GM18868 (cell line): Measurements from ENCODE around the gene ZBTB42.

Source experiments
- ATAC-seq: cut with Tn5 transposase; IDR thresholded peaks from one replicate; pipeline ENCODE4 v1.9.1; 2021; ENCODE audit warnings: mild to moderate bottlenecking, moderate library complexity; ENCODE audit not compliant: unreplicated experiment

ZBTB42 gene

GRCh38 chr14:104769324-104770071, 31.4 kb upstream of the ZBTB42 start:
- ATAC-seq = no peak

DNA sequence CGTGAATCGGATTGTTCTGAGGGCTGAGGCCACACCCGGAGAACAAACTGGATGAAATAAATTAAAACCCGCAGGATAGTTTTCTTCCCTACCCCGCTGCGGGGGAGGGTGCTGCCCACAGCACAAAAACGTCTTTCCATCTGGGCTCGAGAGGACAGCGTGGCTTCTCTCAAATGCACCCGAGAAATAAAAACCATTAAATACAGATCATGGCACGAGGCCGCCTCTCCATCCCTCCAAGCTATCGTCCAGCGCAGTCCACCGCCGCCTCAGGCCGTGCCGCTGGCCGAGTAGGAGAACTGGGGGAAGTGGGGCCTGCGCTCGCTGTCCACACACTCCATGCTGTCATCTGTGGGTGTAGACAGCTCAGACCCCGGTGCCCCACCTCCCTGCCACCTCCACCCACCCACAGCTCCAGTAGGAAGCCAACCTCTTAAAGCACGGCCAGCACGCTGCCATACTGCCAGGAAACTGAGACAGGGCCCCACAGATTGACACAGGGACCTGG, 30.8 kb upstream of the ZBTB42 start:
- ATAC-seq = no peak

DNA sequence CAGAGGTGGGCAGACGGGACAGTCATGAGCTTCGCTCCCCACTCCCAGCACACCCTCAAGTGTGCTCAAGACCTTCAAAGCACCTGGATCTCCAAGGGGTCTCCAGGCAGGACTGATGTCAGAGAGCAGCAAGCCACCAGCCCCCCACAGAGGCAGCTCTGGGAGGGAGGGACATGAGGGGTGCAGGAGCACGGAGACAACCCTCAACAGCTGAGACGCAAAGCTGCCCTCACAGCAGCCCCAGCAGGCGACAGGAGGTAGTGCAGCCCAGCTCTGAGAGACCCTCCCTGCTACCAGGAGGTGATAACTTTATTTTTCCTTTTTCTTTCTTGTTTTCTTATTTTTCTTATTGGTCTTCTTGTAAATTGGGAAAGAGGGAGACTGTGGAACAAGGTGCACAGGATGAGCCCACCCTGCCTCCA, 30.0 kb upstream of the ZBTB42 start:
- ATAC-seq = no peak

DNA sequence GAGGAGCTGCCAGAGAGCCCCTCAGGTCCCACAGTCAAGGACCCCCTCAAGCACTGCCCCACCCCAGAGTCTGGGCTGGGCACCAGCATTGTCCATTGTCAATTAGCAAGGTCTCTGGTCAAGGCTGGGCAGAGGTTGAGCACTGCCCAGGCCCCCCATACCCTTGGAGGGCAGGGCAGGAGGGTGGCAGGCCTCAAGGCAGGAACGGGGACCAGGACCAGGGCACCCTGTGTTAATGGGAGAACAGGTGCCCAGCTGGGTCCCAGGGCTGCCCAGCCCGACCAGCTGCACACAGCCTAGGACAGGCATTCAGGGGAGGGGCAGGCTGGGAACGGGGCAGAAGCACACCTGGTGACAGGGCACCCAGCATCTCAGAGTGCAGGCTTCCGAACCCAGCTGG, 29.5 kb upstream of the ZBTB42 start:
- ATAC-seq = no peak

GRCh38 chr14:104771918-104772706, 28.8 kb upstream of the ZBTB42 start:
- no peak for ATAC-seq

GRCh38 chr14:104772707-104773504, 28.0 kb upstream of the ZBTB42 start:
- no peak for ATAC-seq

DNA sequence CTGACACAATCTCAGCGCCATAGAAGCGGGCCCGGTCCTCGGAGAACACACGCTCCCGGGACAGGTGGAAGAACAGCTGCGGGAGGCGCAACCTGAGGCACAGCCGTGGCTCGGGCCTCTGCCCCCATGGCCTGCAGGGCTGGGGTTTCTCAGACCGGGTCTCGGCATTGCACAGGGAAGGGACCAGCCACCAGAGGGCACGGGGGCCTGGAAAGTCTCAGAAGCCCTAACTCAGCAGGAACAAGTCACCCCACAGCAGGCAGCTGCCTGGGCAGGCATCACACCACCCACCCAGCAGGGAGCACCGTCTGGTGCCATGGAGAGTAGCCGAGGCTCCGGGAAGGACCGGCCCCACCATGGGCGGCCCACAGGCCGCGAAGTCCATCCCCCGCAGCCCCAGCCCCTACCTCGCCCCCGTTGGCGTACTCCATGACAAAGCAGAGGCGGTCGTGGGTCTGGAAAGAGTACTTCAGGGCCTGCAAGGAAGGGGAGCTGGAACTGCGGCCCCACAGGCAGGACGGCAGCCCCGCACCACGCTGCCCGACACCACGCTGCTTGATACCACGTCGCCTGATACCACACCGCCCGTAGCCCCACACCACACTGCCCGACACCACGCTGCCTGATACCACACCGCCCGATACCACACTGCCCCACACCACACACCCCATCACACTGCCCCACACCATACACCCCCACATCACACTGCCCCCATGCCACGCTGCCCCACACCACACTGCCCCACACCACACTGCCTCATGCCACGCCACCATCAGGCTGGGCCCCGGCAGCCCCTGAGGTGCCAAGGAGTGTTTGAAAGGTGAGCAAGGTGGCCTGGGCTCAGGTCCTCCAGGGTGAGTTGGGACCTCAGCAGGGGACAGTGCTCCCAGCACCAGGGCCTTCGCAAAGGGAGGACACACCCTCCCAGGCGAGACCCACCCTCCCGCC, 27.1 kb upstream of the ZBTB42 start:
- ATAC-seq = no peak

GRCh38 chr14:104774453-104775072, 26.3 kb upstream of the ZBTB42 start:
- ATAC-seq = no peak

DNA sequence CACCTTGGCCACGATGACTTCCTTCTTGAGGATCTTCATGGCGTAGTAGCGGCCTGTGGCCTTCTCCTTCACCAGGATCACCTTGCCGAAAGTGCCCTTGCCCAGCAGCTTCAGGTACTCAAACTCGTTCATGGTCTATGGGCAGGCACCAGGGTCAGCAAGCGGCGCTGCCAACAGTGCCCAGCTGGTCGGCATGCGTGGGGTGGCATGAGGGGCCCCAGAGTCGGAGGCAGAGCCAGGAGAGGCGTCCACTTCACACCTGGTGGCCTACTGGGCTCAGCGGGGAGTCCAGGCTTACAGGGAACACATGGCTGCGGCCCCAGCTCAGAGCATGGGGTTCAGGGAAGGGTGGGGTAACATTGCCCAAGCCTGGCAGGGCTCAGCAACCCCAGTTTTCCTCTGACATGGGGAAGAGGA, 25.8 kb upstream of the ZBTB42 start:
- no peak for ATAC-seq

GRCh38 chr14:104776481-104776880, 24.4 kb upstream of the ZBTB42 start:
- ATAC-seq = no peak

- no peak for ATAC-seq
Measured at GRCh38 chr14:104776961-104777807, 23.7 kb upstream of the ZBTB42 start.

GRCh38 chr14:104777808-104778249, 23.1 kb upstream of the ZBTB42 start:
- ATAC-seq = no peak

- no peak for ATAC-seq
Measured at GRCh38 chr14:104778694-104779331, 22.1 kb upstream of the ZBTB42 start.

- no peak for ATAC-seq
Measured at GRCh38 chr14:104779776-104780512, 21.0 kb upstream of the ZBTB42 start.

- ATAC-seq = no peak
Measured at GRCh38 chr14:104780513-104781030, 20.3 kb upstream of the ZBTB42 start.

DNA sequence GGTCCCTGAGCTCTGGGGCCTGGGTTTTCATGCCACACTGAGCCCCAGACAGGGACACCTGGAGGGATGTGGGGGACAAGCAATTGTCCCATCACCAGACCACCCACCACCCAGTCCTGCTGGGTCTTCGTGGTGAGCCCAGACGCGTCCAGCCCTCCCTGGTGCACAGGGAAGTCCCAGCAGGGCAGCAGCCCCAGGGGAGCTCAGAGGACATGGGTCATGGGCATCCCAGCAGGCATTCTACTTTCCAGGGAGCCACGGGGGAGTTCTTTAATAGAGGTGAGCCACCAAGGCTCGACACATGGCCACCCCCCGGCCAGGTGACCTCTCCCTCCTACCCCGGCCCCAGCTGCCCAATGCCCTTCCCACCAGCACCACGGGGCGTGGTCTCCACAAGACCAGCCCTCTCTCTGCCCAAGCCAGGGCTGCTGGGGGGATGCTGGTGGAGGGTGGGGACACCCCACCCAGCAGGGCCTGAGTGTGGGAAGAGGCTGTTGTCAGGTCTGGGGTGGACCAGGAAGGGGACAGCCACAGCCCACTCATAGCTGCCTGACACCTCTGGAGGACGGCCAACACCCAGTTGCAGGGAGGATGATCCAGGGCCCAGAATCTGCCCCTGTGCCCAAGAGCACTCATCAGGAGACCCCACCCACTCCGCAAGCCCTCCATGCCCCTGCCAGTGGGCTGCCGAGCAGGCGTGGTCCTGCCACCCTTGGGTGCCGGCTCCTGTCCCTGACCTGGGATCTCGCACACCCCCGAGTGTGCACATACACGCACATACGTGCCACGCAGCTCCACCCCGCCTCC, 19.4 kb upstream of the ZBTB42 start:
- no peak for ATAC-seq
